Progenitor cell of endocrine pancreas (in vitro differentiated cells): ENCODE measurements around the gene GRAP2. TPM values are rescaled to one million over a fixed set of nuclear protein-coding genes. Genes with fewer than 3 reads are reported as not detected.
"Not testable (repeated sequence)": the region's sequence is repeated elsewhere in the genome, so short reads cannot be mapped to it uniquely, and the experiment has no call there.

Source experiments
- DNase-seq: peaks from one replicate; pipeline ENCODE4 v3.0.0; 2021; ENCODE audit warnings: low spot score; ENCODE audit not compliant: unreplicated experiment
- H3K27ac Mint-ChIP-seq: 2 replicates; pipeline ENCODE4 v1.8.0; 2021; ENCODE audit warnings: mild to moderate bottlenecking, moderate library complexity, mixed read lengths
- H3K27me3 Mint-ChIP-seq: 2 replicates; pipeline ENCODE4 v1.8.0; 2021; ENCODE audit warnings: mixed read lengths
- H3K36me3 Mint-ChIP-seq: 2 replicates; pipeline ENCODE4 v1.8.0; 2022; ENCODE audit warnings: mixed read lengths; ENCODE audit not compliant: insufficient read depth
- H3K4me1 Mint-ChIP-seq: 2 replicates; pipeline ENCODE4 v1.8.0; 2021; ENCODE audit warnings: low read depth, mixed read lengths
- H3K4me3 Mint-ChIP-seq: 2 replicates; pipeline ENCODE4 v1.8.0; 2021; ENCODE audit warnings: low read depth, mild to moderate bottlenecking, moderate library complexity, mixed read lengths
- H3K9me3 Mint-ChIP-seq: 2 replicates; pipeline ENCODE4 v1.8.0; 2021; ENCODE audit warnings: low read depth, mixed read lengths
- total RNA-seq: library from RNA; stranded (reverse); gene quantifications from 2 replicates; pipeline ENCODE4 v1.2.1, GENCODE V29; 2021
- TF ChIP-seq, protein P1 (sequence below): fragments of 200-600 bp; sonication (generic); IDR thresholded peaks from one replicate; pipeline ENCODE4 v1.5.0; 2021; ENCODE audit warnings: antibody characterized with exemption, mild to moderate bottlenecking; ENCODE audit not compliant: unreplicated experiment

Gene GRAP2
- total RNA-seq, 1 donor from 2014 or later = 0.60 TPM

DNA sequence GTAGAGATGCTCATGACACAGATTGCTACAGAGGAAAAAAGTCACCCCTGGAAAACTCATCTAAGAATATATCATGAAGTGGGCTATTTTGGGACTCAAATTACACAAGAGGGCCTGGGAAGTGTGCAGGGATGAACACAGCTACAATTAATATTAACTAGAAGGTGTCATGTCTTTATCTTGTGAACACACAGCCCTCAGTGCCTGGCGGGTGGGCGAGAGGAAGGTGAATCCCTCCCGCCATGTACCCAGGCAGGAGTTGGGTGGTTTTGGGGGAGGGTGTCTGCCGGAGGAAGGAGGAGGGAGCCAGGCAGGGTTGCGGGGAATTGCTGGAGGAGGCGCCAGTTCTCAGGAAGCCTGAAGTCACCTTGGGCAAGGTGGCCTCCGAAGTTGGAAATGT, 88.7 kb downstream of the GRAP2 start:
- Mint-ChIP-seq H3K27me3 (peaks cover 43% of the 10 kb centered on the region), H3K27ac (peak overlapping the region; percentile 76), H3K9me3 (no peaks in the 10 kb centered on the region), H3K4me3 (no peak overlapping the region), H3K36me3 (no peaks in the 10 kb centered on the region), H3K4me1 (peaks cover 30% of the 10 kb centered on the region)
- no peak for DNase-seq
- TF ChIP-seq, protein P1, sequence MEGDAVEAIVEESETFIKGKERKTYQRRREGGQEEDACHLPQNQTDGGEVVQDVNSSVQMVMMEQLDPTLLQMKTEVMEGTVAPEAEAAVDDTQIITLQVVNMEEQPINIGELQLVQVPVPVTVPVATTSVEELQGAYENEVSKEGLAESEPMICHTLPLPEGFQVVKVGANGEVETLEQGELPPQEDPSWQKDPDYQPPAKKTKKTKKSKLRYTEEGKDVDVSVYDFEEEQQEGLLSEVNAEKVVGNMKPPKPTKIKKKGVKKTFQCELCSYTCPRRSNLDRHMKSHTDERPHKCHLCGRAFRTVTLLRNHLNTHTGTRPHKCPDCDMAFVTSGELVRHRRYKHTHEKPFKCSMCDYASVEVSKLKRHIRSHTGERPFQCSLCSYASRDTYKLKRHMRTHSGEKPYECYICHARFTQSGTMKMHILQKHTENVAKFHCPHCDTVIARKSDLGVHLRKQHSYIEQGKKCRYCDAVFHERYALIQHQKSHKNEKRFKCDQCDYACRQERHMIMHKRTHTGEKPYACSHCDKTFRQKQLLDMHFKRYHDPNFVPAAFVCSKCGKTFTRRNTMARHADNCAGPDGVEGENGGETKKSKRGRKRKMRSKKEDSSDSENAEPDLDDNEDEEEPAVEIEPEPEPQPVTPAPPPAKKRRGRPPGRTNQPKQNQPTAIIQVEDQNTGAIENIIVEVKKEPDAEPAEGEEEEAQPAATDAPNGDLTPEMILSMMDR = no peak

DNA sequence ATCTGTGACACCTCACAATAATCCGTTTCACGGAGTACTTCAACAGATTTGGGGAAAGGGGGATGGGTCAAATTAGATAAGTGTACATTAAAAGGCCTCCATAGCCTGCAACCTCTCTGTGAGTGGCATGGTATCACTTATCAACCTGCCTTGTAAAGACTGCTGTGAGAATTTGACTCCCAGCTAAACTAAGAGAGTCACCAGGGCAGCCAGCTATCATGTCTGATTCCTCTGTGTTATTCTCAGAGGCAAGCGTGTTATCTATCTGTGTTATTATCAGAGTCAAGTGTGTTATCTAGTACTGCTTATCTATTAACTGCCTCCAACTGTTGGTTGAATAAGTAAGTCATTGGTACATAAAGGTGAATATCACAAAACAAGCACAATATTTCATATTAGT, 89.8 kb downstream of the GRAP2 start:
- peaks cover 40% of the 10 kb centered on the region for H3K27me3 Mint-ChIP-seq
- H3K9me3 Mint-ChIP-seq = no peaks in the 10 kb centered on the region
- no peaks in the 10 kb centered on the region for H3K36me3 Mint-ChIP-seq
- TF ChIP-seq, protein P1 = no peak
- peak overlapping the region; percentile 3 for H3K4me3 Mint-ChIP-seq
- peaks cover 27% of the 10 kb centered on the region for H3K4me1 Mint-ChIP-seq
- H3K27ac Mint-ChIP-seq = no peak overlapping the region
- DNase-seq = no peak

DNA sequence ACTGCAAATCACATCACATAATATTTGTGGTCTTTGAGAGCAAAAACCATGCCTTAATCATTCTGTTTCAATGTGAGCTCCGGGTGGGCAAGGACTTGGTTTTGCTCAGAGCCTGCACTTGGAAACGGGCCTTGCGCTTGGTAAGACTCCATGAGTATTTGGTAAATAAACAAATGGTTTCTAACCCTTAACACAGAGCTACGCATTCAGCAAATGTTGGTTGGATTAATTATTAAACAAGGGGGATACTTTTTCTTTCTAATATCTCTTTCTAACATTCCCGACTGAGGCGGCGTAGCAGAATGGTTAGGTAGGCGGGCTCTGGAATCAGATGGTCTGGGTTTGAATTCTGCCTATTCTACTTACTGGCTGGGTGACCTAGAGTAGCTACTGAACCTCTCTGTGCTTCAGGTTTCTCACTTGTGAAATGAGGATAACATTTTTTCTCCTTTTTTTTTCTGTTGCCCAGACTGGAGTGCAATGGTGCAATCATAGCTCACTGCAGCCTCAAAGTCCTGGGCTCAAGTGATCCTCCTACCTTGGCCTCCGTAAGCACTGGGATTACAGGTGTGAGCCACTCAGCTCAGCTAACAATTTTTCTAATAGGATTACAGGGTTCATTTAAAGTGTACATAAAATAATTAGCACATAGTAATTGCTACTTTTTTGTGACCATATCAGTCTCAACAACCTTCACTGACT, 90.4 kb downstream of the GRAP2 start:
- Mint-ChIP-seq H3K27me3 (peaks cover 37% of the 10 kb centered on the region), H3K36me3 (no peaks in the 10 kb centered on the region), H3K4me3 (peak overlapping the region; percentile 3), H3K27ac (no peak overlapping the region), H3K9me3 (no peaks in the 10 kb centered on the region), H3K4me1 (peaks cover 32% of the 10 kb centered on the region)
- TF ChIP-seq, protein P1 = no peak
- no peak for DNase-seq

DNA sequence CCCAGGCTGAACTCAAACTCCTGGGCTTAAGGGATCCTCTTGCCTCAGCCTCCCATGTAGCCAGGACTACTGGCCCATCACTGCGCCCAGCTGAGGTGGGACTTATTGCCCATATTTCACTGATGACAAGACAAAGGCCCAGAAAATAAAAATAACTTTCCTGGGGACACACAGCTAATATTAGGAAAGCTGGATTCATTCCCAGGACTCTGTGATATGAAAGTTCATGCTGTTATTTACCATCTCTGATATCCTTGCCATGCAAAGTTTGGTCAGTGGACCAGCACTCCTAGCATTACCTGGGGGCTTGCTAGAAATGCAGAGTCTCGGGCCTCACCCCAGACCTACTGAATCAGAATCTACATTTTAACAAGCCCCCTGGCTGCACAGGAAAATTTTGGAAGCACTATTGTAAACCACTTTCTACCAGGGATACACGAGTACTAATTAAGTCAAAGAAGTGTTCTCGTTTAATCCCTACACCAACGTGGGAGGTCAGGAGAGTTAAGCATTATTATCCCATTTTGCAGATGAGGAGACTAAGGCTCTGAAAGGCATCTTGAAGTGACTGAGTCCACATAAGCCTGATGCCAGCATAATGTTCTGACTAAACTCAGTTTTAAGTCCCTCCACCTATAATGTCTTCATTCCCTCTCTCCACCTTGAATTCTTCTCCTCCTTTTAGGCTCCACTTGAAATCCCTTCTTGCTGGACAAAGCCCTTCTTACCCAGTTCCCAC, 91.4 kb downstream of the GRAP2 start:
- TF ChIP-seq, protein P1 = no peak
- no peak overlapping the region for H3K27ac Mint-ChIP-seq
- no peaks in the 10 kb centered on the region for H3K36me3 Mint-ChIP-seq
- H3K4me1 Mint-ChIP-seq = peaks cover 42% of the 10 kb centered on the region
- H3K4me3 Mint-ChIP-seq = no peak overlapping the region
- H3K27me3 Mint-ChIP-seq = peaks cover 36% of the 10 kb centered on the region
- H3K9me3 Mint-ChIP-seq = no peaks in the 10 kb centered on the region
- DNase-seq = no peak

DNA sequence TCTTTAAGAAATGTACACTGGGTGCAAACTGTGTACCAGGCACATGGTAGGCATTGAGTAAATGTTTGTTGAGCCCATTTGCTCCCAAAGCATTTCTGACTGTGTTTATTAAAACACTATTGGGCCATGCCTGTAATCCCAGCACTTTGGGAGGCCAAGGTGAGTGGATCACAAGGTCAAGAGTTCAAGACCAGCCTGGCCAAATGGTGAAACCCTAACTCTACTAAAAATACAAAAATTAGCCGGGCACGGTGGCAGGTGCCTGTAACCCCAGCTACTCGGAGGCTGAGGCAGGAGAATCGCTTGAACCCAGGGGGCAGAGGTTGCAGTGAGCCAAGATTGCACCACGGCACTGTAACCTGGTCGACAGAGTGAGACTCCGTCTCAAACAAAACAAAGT, 92.0 kb downstream of the GRAP2 start:
- H3K9me3 Mint-ChIP-seq, DNase-seq, H3K27ac Mint-ChIP-seq, H3K4me3 Mint-ChIP-seq, H3K36me3 Mint-ChIP-seq: not testable (repeated sequence)
- Mint-ChIP-seq H3K4me1 (peaks cover 48% of the 10 kb centered on the region), H3K27me3 (peaks cover 34% of the 10 kb centered on the region)
